GM12892 (cell line): Measurements from ENCODE around the gene COA1.

Experiments
- DNase-seq: peaks from one replicate; pipeline ENCODE4 v3.0.0; 2011; ENCODE audit not compliant: insufficient read length
- FAIRE-seq: peaks from 2 replicates; lab custom pipeline; 2011; peaks lifted over from hg19 to GRCh38; lab: Jason Lieb, UNC
- POLR2A ChIP-seq: IDR thresholded peaks from 2 replicates; pipeline ENCODE4 v1.6.1; 2011; ENCODE audit warnings: low read depth, low read length, control low read depth
- POLR2AphosphoS5 ChIP-seq: IDR thresholded peaks from 2 replicates; pipeline ENCODE4 v1.6.1; 2011; ENCODE audit warnings: low read depth, low read length, control low read depth
- TAF1 ChIP-seq: IDR thresholded peaks from 2 replicates; pipeline ENCODE4 v1.6.1; 2011; ENCODE audit warnings: low read depth, mild to moderate bottlenecking, control low read depth, low read length, borderline replicate concordance

COA1 gene

GRCh38 chr7:43593010-43593409 lies 136.3 kb downstream of the COA1 start:
- FAIRE-seq (peak; percentile 48), DNase-seq (no peak)

DNA sequence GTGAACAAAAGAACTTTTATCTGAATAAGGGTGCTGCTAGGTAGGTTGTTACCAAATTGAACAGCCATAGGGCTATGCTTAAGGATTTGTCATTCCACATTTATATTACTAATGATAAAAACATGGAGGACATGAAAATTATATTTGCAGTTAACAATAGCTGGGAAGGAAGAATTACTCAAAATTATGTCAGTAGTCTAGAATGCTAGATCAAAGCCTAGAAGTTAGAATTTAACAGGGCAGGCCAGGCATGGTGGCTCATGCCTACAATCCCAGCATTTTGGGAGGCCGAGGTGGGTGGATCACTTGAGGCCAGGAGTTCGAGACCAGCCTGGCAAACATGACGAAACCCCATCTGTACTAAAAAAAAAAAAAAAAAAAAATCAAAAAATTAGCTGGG lies 137.0 kb downstream of the COA1 start:
- no peak for TF ChIP-seq POLR2A
- TF ChIP-seq POLR2AphosphoS5, result no peak
- TF ChIP-seq TAF1, result no peak
- FAIRE-seq, result no peak
- no peak for DNase-seq

More at GRCh38 chr7:43593010-43593409, 136.3 kb downstream of the COA1 start:
- no peak for TF ChIP-seq POLR2AphosphoS5
- TF ChIP-seq POLR2A, result no peak
- TF ChIP-seq TAF1, result no peak

- no peak for DNase-seq
- TF ChIP-seq POLR2AphosphoS5 (no peak), TAF1 (no peak), POLR2A (no peak)
- FAIRE-seq, result peak; percentile 24
Observed at GRCh38 chr7:43591558-43592180, 137.7 kb downstream of the COA1 start.

DNA sequence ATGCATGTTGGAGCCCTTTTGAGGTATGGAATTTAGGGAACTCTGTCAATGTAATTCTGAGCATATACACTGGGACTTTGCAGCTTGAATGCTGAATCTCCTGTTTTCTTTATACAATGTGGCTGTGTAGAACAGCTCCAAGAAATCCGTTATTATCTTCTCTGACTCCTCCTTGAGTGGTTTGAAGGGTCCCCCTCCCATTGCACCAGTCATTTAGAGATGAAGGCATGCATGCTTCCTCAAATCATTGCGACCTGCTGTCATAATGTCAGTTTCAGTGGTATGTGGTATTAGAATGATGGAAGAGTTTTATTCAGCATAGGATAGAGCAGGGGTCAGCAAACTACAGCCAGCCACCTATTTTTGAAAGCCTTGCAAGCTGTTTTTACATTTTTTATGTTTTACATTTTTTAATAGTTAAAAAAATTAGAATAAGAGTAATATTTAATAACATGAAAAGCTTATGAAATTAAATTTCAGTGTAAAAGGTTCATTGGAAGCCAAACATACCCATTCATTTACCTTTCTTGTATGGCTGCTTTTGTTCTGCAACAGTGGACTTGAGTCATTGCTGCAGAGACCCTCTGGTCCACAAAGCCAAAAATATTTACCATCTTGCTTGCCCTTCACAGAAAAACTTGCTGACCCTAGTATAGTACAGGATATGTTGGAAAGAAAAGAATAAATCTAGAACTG lies 138.3 kb downstream of the COA1 start:
- TF ChIP-seq TAF1 (0 out of 2 replicates have a peak, but pooled peaks have one; percentile 27), POLR2A (no peak), POLR2AphosphoS5 (peak; percentile 58)
- DNase-seq, result no peak
- FAIRE-seq, result peak; percentile 97

DNA sequence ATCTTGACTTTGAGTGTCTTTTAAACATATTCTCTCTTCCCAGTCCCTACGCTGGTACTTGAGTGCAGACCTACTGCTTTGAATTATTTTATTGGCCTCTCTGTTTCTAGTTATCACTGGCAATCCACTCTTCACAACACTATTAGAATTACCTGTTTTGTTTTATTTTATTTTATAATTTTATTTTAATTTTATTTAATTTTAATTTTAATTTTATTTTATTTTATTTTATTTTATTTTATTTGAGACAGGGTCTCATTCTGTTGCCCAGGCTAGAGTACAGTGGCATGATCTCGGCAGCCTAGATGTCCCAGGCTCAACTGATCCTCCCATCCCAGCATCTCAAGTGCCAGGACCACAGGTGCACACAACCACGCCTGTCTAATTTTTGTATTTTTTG lies 139.6 kb downstream of the COA1 start:
- FAIRE-seq (no peak), DNase-seq (no peak)
- TF ChIP-seq POLR2A (no peak), TAF1 (no peak), POLR2AphosphoS5 (no peak)
